ENCODE data around the gene ARSG. TPM values are rescaled to one million over a fixed set of nuclear protein-coding genes. Genes with fewer than 3 reads are reported as not detected.
"Not testable (repeated sequence)": the region's sequence is repeated elsewhere in the genome, so short reads cannot be mapped to it uniquely, and the experiment has no call there.

ARSG gene
- polyA plus RNA-seq, 3 donors from 2014 or later: 15.0 to 18.7 (median 15.3) TPM

GRCh38 chr17:68413597-68414560 lies 122.6 kb downstream of the ARSG start:
- H3K36me3 Mint-ChIP-seq; H3K27me3 Mint-ChIP-seq (ENCODE audit: low read depth in 3 of 3): not testable (repeated sequence)
- peaks cover 15 to 24% of the 10 kb centered on the region in 2 donors for H3K4me1 Mint-ChIP-seq
- peak; percentile 55 to 64 (median 58) for DNase-seq
- peaks cover 0 to 11% (median 2%) of the 10 kb centered on the region in 6 donors for H3K9me3 Mint-ChIP-seq
- peak overlapping the region; percentile 87 to 96 (median 93) for H3K27ac Mint-ChIP-seq
- H3K4me3 Mint-ChIP-seq: peak overlapping the region; percentile 93 to 98 (median 96)

GRCh38 chr17:68414901-68415300 lies 123.6 kb downstream of the ARSG start:
- H3K36me3 Mint-ChIP-seq: peaks cover 0 to 13% (median 7%) of the 10 kb centered on the region in 3 donors

GRCh38 chr17:68417317-68417716 lies 126.0 kb downstream of the ARSG start:
- Mint-ChIP-seq H3K4me1 (peaks cover 15 to 24% of the 10 kb centered on the region in 2 donors), H3K27ac (no peak overlapping the region), H3K4me3 (no peak overlapping the region), H3K27me3 (ENCODE audit: low read depth in 3 of 3) (peaks cover 0 to 5% (median 0%) of the 10 kb centered on the region in 3 donors), H3K9me3 (peaks cover 0 to 6% (median 0%) of the 10 kb centered on the region in 6 donors), H3K36me3 (peaks cover 11 to 31% (median 13%) of the 10 kb centered on the region in 3 donors)
- no peak for DNase-seq

More at GRCh38 chr17:68414901-68415300, 123.6 kb downstream of the ARSG start:
- Mint-ChIP-seq H3K4me3 (peak overlapping the region; percentile 93 to 98 (median 96)), H3K27ac (peak overlapping the region; percentile 79 to 96 (median 93)), H3K4me1 (peaks cover 15 to 24% of the 10 kb centered on the region in 2 donors), H3K9me3 (peaks cover 0 to 11% (median 2%) of the 10 kb centered on the region in 6 donors)
- DNase-seq; H3K27me3 Mint-ChIP-seq (ENCODE audit: low read depth in 3 of 3): not testable (repeated sequence)

GRCh38 chr17:68418876-68419275 lies 127.6 kb downstream of the ARSG start:
- peaks cover 13 to 31% (median 15%) of the 10 kb centered on the region in 3 donors for H3K36me3 Mint-ChIP-seq
- DNase-seq: no peak
- peaks cover 12 to 21% of the 10 kb centered on the region in 2 donors for H3K4me1 Mint-ChIP-seq
- H3K27ac Mint-ChIP-seq: no peak overlapping the region
- no peak overlapping the region for H3K4me3 Mint-ChIP-seq
- H3K27me3 Mint-ChIP-seq (ENCODE audit: low read depth in 3 of 3): peaks cover 0 to 6% (median 0%) of the 10 kb centered on the region in 3 donors
- H3K9me3 Mint-ChIP-seq: peaks cover 0 to 6% (median 0%) of the 10 kb centered on the region in 6 donors

- peaks cover 0 to 6% (median 0%) of the 10 kb centered on the region in 6 donors for H3K9me3 Mint-ChIP-seq
- H3K36me3 Mint-ChIP-seq: peaks cover 13 to 31% (median 15%) of the 10 kb centered on the region in 3 donors
- H3K27ac Mint-ChIP-seq: peak overlapping the region in 2 of 6 donors; percentile 11 to 18
- no peak overlapping the region for H3K4me3 Mint-ChIP-seq
- H3K4me1 Mint-ChIP-seq: peaks cover under 1 to 9% of the 10 kb centered on the region in 2 donors
- peaks cover 0 to 2% (median 0%) of the 10 kb centered on the region in 3 donors for H3K27me3 Mint-ChIP-seq (ENCODE audit: low read depth in 3 of 3)
- no peak for DNase-seq
These were observed 128.8 kb downstream of the ARSG start for GRCh38 chr17:68420065-68420464.

GRCh38 chr17:68421486-68421885 lies 130.2 kb downstream of the ARSG start:
- H3K9me3 Mint-ChIP-seq: peaks cover 0 to 4% (median 0%) of the 10 kb centered on the region in 6 donors

GRCh38 chr17:68422821-68423220 lies 131.5 kb downstream of the ARSG start:
- H3K36me3 Mint-ChIP-seq: peaks cover 6 to 34% (median 15%) of the 10 kb centered on the region in 3 donors
- no peaks in the 10 kb centered on the region for H3K4me1 Mint-ChIP-seq
- H3K27ac Mint-ChIP-seq: peak overlapping the region in 3 of 6 donors; percentile 50 to 75 (median 56)
- no peak for DNase-seq
- H3K9me3 Mint-ChIP-seq: no peaks in the 10 kb centered on the region
- H3K4me3 Mint-ChIP-seq: no peak overlapping the region
- peaks cover 0 to 2% (median 2%) of the 10 kb centered on the region in 3 donors for H3K27me3 Mint-ChIP-seq (ENCODE audit: low read depth in 3 of 3)

More at GRCh38 chr17:68421486-68421885, 130.2 kb downstream of the ARSG start:
- Mint-ChIP-seq H3K4me1 (no peaks in the 10 kb centered on the region), H3K4me3 (no peak overlapping the region), H3K27ac (peak overlapping the region in 3 of 6 donors; percentile 30 to 83 (median 53)), H3K36me3 (peaks cover 6 to 29% (median 15%) of the 10 kb centered on the region in 3 donors), H3K27me3 (ENCODE audit: low read depth in 3 of 3) (peaks cover 0 to 2% (median 2%) of the 10 kb centered on the region in 3 donors)
- no peak for DNase-seq

- DNase-seq: no peak
- Mint-ChIP-seq H3K9me3 (no peaks in the 10 kb centered on the region), H3K36me3 (peaks cover 6 to 34% (median 15%) of the 10 kb centered on the region in 3 donors), H3K27ac (peak overlapping the region in 3 of 6 donors; percentile 50 to 75 (median 56)), H3K4me3 (no peak overlapping the region), H3K27me3 (ENCODE audit: low read depth in 3 of 3) (peaks cover 0 to 2% (median 2%) of the 10 kb centered on the region in 3 donors), H3K4me1 (no peaks in the 10 kb centered on the region)
These were observed 132.0 kb downstream of the ARSG start for GRCh38 chr17:68423251-68423650.

GRCh38 chr17:68424203-68424602 lies 132.9 kb downstream of the ARSG start:
- no peaks in the 10 kb centered on the region for H3K9me3 Mint-ChIP-seq
- no peak overlapping the region for H3K4me3 Mint-ChIP-seq
- peaks cover 10 to 41% (median 21%) of the 10 kb centered on the region in 3 donors for H3K36me3 Mint-ChIP-seq
- H3K27ac Mint-ChIP-seq: no peak overlapping the region
- no peaks in the 10 kb centered on the region for H3K4me1 Mint-ChIP-seq
- no peak for DNase-seq
- H3K27me3 Mint-ChIP-seq (ENCODE audit: low read depth in 3 of 3): peaks cover 0 to 2% (median 2%) of the 10 kb centered on the region in 3 donors

GRCh38 chr17:68424861-68425260 lies 133.6 kb downstream of the ARSG start:
- Mint-ChIP-seq H3K27me3 (ENCODE audit: low read depth in 3 of 3) (peaks cover 0 to 3% (median 2%) of the 10 kb centered on the region in 3 donors), H3K4me1 (no peaks in the 10 kb centered on the region), H3K9me3 (no peaks in the 10 kb centered on the region), H3K4me3 (no peak overlapping the region), H3K27ac (peak overlapping the region in 1 of 6 donors; percentile 28), H3K36me3 (peaks cover 10 to 41% (median 21%) of the 10 kb centered on the region in 3 donors)
- no peak for DNase-seq

GRCh38 chr17:68425979-68426378 lies 134.7 kb downstream of the ARSG start:
- H3K4me1 Mint-ChIP-seq: no peaks in the 10 kb centered on the region
- H3K4me3 Mint-ChIP-seq: no peak overlapping the region
- peaks cover 5 to 37% (median 16%) of the 10 kb centered on the region in 3 donors for H3K36me3 Mint-ChIP-seq
- no peaks in the 10 kb centered on the region for H3K9me3 Mint-ChIP-seq
- DNase-seq: no peak
- no peak overlapping the region for H3K27ac Mint-ChIP-seq
- H3K27me3 Mint-ChIP-seq (ENCODE audit: low read depth in 3 of 3): peaks cover 0 to 7% (median 2%) of the 10 kb centered on the region in 3 donors

- Mint-ChIP-seq H3K27me3 (ENCODE audit: low read depth in 3 of 3) (peaks cover 0 to 7% (median 2%) of the 10 kb centered on the region in 3 donors), H3K27ac (no peak overlapping the region), H3K4me3 (no peak overlapping the region), H3K36me3 (peaks cover 17 to 47% (median 24%) of the 10 kb centered on the region in 3 donors), H3K9me3 (no peaks in the 10 kb centered on the region), H3K4me1 (peaks cover 0 to 6% of the 10 kb centered on the region in 2 donors)
- no peak for DNase-seq
These were observed 136.3 kb downstream of the ARSG start for GRCh38 chr17:68427575-68427974.

GRCh38 chr17:68428498-68429172 lies 137.3 kb downstream of the ARSG start:
- peaks cover 26 to 56% (median 28%) of the 10 kb centered on the region in 3 donors for H3K36me3 Mint-ChIP-seq

More at GRCh38 chr17:68428498-68429172, 137.3 kb downstream of the ARSG start:
- Mint-ChIP-seq H3K9me3 (no peaks in the 10 kb centered on the region), H3K27ac (peak overlapping the region in 1 of 6 donors; percentile 12), H3K4me1 (peaks cover 0 to 6% of the 10 kb centered on the region in 2 donors), H3K4me3 (no peak overlapping the region), H3K27me3 (ENCODE audit: low read depth in 3 of 3) (peaks cover 0 to 5% (median 2%) of the 10 kb centered on the region in 3 donors)
- no peak for DNase-seq

Data from immature natural killer cell (primary cell).